Bronchial smooth muscle cell (primary cell): ENCODE data around the gene CYP2U1. TPM values are rescaled to one million over a fixed set of nuclear protein-coding genes. Genes with fewer than 3 reads are reported as not detected.

ENCODE experiments used
- total RNA-seq: library from RNA; depleted of rRNA; stranded (reverse); fragments of >200 nt; gene quantifications from 2 replicates; pipeline ENCODE4 v1.2.1, GENCODE V29; 2014

Gene CYP2U1
- 12.9 and 15.2 TPM in 2 replicates for total RNA-seq

GRCh38 chr4:107930821-107931774 is at the start of gene CYP2U1:
TSS of gene CYP2U1 (plus strand) at chr4:107931549. CDS start at chr4:107931644, 95 bp downstream.

GRCh38 chr4:107989537-107990386 is 58.4 kb downstream of the CYP2U1 start, which contains the start of gene HADH:
TSS of gene HADH (plus strand) at chr4:107989889. CDS start at chr4:107989933, 44 bp downstream.

Other genes starting within 250 kb of the CYP2U1 start
- gene PAPSS1, start 211.3 kb upstream of the CYP2U1 start, total RNA-seq: 59.4 and 71.7 TPM in 2 replicates
- gene SGMS2, start 106.6 kb upstream of the CYP2U1 start, total RNA-seq: 26.9 and 38.9 TPM in 2 replicates
- 7.7 and 10.4 TPM in 2 replicates for gene HADH, start 58.3 kb downstream of the CYP2U1 start, total RNA-seq
- not detected in 2 replicates for gene LEF1, start 237.4 kb downstream of the CYP2U1 start, total RNA-seq